H9 (cell line): ENCODE measurements around the gene PA2G4. TPM values are rescaled to one million over a fixed set of nuclear protein-coding genes. Genes with fewer than 3 reads are reported as not detected.
"Not testable (repeated sequence)": the region's sequence is repeated elsewhere in the genome, so short reads cannot be mapped to it uniquely, and the experiment has no call there.

Experiments
- DNase-seq: peaks from one replicate; pipeline ENCODE4 v3.0.0-alpha.2; 2017
- H2AFZ ChIP-seq: one replicate; pipeline ENCODE4 v1.6.1; 2013; ENCODE audit warnings: mild to moderate bottlenecking, low read length, control low read depth, moderate library complexity
- H2AK5ac ChIP-seq: 2 replicates; pipeline ENCODE4 v1.6.1; 2013; ENCODE audit warnings: low read length, control low read depth, mixed read lengths; ENCODE audit not compliant: insufficient read length
- H2BK120ac ChIP-seq: one replicate; pipeline ENCODE4 v1.6.1; 2013; ENCODE audit warnings: low read depth, mild to moderate bottlenecking, low read length, control low read depth, inconsistent platforms; ENCODE audit not compliant: poor library complexity, severe bottlenecking
- H2BK12ac ChIP-seq: 2 replicates; pipeline ENCODE4 v1.6.1; 2013; ENCODE audit warnings: low read length, control low read depth, mixed read lengths, low read depth; ENCODE audit not compliant: insufficient read length
- H2BK15ac ChIP-seq: 2 replicates; pipeline ENCODE4 v1.6.1; 2013; ENCODE audit warnings: low read depth, low read length, control low read depth
- H2BK20ac ChIP-seq: one replicate; pipeline ENCODE4 v1.6.1; 2013; ENCODE audit warnings: low read depth, mild to moderate bottlenecking, low read length, control low read depth, inconsistent platforms; ENCODE audit not compliant: poor library complexity, severe bottlenecking
- H2BK5ac ChIP-seq: 2 replicates; pipeline ENCODE4 v1.6.1; 2013; ENCODE audit warnings: low read length, control low read depth, mixed read lengths; ENCODE audit not compliant: insufficient read length
- H3K14ac ChIP-seq: 2 replicates; pipeline ENCODE4 v1.6.1; 2013; ENCODE audit warnings: low read length, control low read depth; ENCODE audit not compliant: insufficient read depth
- H3K18ac ChIP-seq: 2 replicates; pipeline ENCODE4 v1.6.1; 2013; ENCODE audit warnings: low read depth, mild to moderate bottlenecking, mixed read lengths, low read length, control low read depth; ENCODE audit not compliant: insufficient read length
- H3K23ac ChIP-seq: 2 replicates; pipeline ENCODE4 v1.6.1; 2013; ENCODE audit warnings: low read length, control low read depth, mixed read lengths, low read depth; ENCODE audit not compliant: insufficient read length
- H3K23me2 ChIP-seq: 2 replicates; pipeline ENCODE4 v1.6.1; 2013; ENCODE audit warnings: low read depth, mild to moderate bottlenecking, mixed read lengths, low read length, control low read depth; ENCODE audit not compliant: insufficient read length, poor library complexity, severe bottlenecking
- H3K27ac ChIP-seq: 2 replicates; pipeline ENCODE4 v1.5.1; 2013; ENCODE audit warnings: low read length, control low read depth, mixed read lengths, low read depth; ENCODE audit not compliant: insufficient read length
- H3K27me3 ChIP-seq: 2 replicates; pipeline ENCODE4 v1.6.1; 2013; ENCODE audit warnings: low read length, control low read depth, inconsistent platforms; ENCODE audit not compliant: insufficient read depth
- H3K4ac ChIP-seq: 2 replicates; pipeline ENCODE4 v1.6.1; 2013; ENCODE audit warnings: low read depth, mild to moderate bottlenecking, control low read depth, inconsistent platforms, low read length, moderate library complexity
- H3K4me1 ChIP-seq: 2 replicates; pipeline ENCODE4 v1.6.1; 2013; ENCODE audit warnings: low read length, control low read depth, inconsistent platforms; ENCODE audit not compliant: insufficient read depth
- H3K4me2 ChIP-seq: 2 replicates; pipeline ENCODE4 v1.6.1; 2013; ENCODE audit warnings: low read length, control low read depth, mixed read lengths; ENCODE audit not compliant: insufficient read length, insufficient read depth
- H3K56ac ChIP-seq: 2 replicates; pipeline ENCODE4 v1.6.1; 2013; ENCODE audit warnings: low read depth, mild to moderate bottlenecking, mixed read lengths, low read length, control low read depth; ENCODE audit not compliant: insufficient read length
- H3K79me1 ChIP-seq: 2 replicates; pipeline ENCODE4 v1.6.1; 2013; ENCODE audit warnings: low read depth, mild to moderate bottlenecking, moderate library complexity, low read length, control low read depth, inconsistent platforms; ENCODE audit not compliant: insufficient read depth, poor library complexity, severe bottlenecking
- H3K79me2 ChIP-seq: 2 replicates; pipeline ENCODE4 v1.6.1; 2013; ENCODE audit warnings: low read length, control low read depth, inconsistent platforms; ENCODE audit not compliant: insufficient read depth
- H3K9ac ChIP-seq: 2 replicates; pipeline ENCODE4 v1.6.1; 2013; ENCODE audit warnings: low read length, control low read depth, mixed read lengths; ENCODE audit not compliant: insufficient read length; ENCODE audit errors: extremely low read depth
- H3K9me3 ChIP-seq: one replicate; pipeline ENCODE4 v1.6.1; 2013; ENCODE audit warnings: low read depth, low read length, inconsistent platforms; ENCODE audit not compliant: control insufficient read depth
- H3T11ph ChIP-seq: one replicate; pipeline ENCODE4 v1.6.1; 2013; ENCODE audit warnings: mild to moderate bottlenecking, low read length, control low read depth, inconsistent platforms
- H4K20me1 ChIP-seq: one replicate; pipeline ENCODE4 v1.6.1; 2013; ENCODE audit not compliant: control insufficient read depth, insufficient read length, insufficient read depth
- H4K5ac ChIP-seq: 2 replicates; pipeline ENCODE4 v1.6.1; 2013; ENCODE audit warnings: low read depth, mild to moderate bottlenecking, mixed read lengths, low read length, control low read depth; ENCODE audit not compliant: insufficient read length
- H4K8ac ChIP-seq: replicated peaks from 2 replicates; pipeline ENCODE4 v1.6.1; 2013; ENCODE audit warnings: low read length, control low read depth, mixed read lengths, low read depth; ENCODE audit not compliant: insufficient read length
- H4K91ac ChIP-seq: 2 replicates; pipeline ENCODE4 v1.6.1; 2013; ENCODE audit warnings: low read depth, mild to moderate bottlenecking, moderate library complexity, mixed read lengths, low read length, control low read depth; ENCODE audit not compliant: insufficient read length
- H3K27ac Mint-ChIP-seq, 3 experiments: 2 replicates in 2 of 3; 3 replicates in 1 of 3; pipeline ENCODE4 v1.8.0; 2020 to 2021; ENCODE audit warnings: mixed read lengths in 3 of 3, mild to moderate bottlenecking in 1 of 3, moderate library complexity in 1 of 3
- H3K27me3 Mint-ChIP-seq: 2 replicates; pipeline ENCODE4 v1.8.0; 2021; ENCODE audit warnings: low read depth, mild to moderate bottlenecking, moderate library complexity, mixed read lengths
- H3K36me3 Mint-ChIP-seq, 3 experiments: 2 replicates in 2 of 3; 3 replicates in 1 of 3; pipeline ENCODE4 v1.8.0; 2020 to 2021; ENCODE audit warnings: low read depth in 3 of 3, mixed read lengths in 3 of 3; ENCODE audit not compliant: insufficient read depth in 1 of 3
- H3K4me1 Mint-ChIP-seq, 2 experiments: 2 replicates each; pipeline ENCODE4 v1.8.0; 2020; ENCODE audit warnings: mixed read lengths in 2 of 2
- H3K4me3 Mint-ChIP-seq, 2 experiments: 2 replicates in 1 of 2; 3 replicates in 1 of 2; pipeline ENCODE4 v1.8.0; 2020 to 2021; ENCODE audit warnings: mild to moderate bottlenecking in 2 of 2, mixed read lengths in 2 of 2, moderate library complexity in 1 of 2
- H3K9me3 Mint-ChIP-seq, 2 experiments: 2 replicates in 1 of 2; 3 replicates in 1 of 2; pipeline ENCODE4 v1.8.0; 2020; ENCODE audit warnings: mild to moderate bottlenecking in 2 of 2, mixed read lengths in 2 of 2, moderate library complexity in 1 of 2
- WGBS: extraction: QIAGEN DNeasy Blood & Tissue Kit; methylation state at CpG from one replicate; pipeline ENCODE4 v1.1.7; 2013; ENCODE audit warnings: missing lambda C conversion rate, low lambda C conversion rate, mixed read lengths; ENCODE audit not compliant: insufficient read length; ENCODE audit errors: extremely low coverage; 5-methylcytosine and 5-hydroxymethylcytosine counted together
- total RNA-seq: library from RNA; stranded (reverse); gene quantifications from 2 replicates; pipeline ENCODE4 v1.2.1, GENCODE V29; 2021
- TF ChIP-seq, protein P1 (sequence below): fragments of 200-600 bp; sonication (generic); conservative IDR thresholded peaks from 3 replicates; pipeline ENCODE4 v1.8.0; 2021; ENCODE audit warnings: antibody characterized with exemption, mild to moderate bottlenecking

Gene PA2G4
- total RNA-seq, 1 experiment from 2014 or later = 248 TPM

GRCh38 chr12:56116267-56117081 is 12.1 kb downstream of the PA2G4 start, which contains the start of gene RPL41:
Gene RPL41 (plus strand): TSS chr12:56116633.
- peak; percentile 95 for DNase-seq
- no peaks in the 10 kb centered on the region for H3K9me3 ChIP-seq
- H2BK12ac ChIP-seq = peak within 1 kb of the TSS; percentile 64
- H4K5ac ChIP-seq = peak within 1 kb of the TSS; percentile 100
- H3T11ph ChIP-seq = peak within 1 kb of the TSS; percentile 81
- H3K9me3 Mint-ChIP-seq = peaks cover 3 to 7% of the 10 kb centered on the region in 2 experiments; a peak in 2 of 5 replicates
- H3K4me2 ChIP-seq = peak within 1 kb of the TSS; percentile 78
- H2BK120ac ChIP-seq = no peak within 1 kb of the TSS
- TF ChIP-seq, protein P1, sequence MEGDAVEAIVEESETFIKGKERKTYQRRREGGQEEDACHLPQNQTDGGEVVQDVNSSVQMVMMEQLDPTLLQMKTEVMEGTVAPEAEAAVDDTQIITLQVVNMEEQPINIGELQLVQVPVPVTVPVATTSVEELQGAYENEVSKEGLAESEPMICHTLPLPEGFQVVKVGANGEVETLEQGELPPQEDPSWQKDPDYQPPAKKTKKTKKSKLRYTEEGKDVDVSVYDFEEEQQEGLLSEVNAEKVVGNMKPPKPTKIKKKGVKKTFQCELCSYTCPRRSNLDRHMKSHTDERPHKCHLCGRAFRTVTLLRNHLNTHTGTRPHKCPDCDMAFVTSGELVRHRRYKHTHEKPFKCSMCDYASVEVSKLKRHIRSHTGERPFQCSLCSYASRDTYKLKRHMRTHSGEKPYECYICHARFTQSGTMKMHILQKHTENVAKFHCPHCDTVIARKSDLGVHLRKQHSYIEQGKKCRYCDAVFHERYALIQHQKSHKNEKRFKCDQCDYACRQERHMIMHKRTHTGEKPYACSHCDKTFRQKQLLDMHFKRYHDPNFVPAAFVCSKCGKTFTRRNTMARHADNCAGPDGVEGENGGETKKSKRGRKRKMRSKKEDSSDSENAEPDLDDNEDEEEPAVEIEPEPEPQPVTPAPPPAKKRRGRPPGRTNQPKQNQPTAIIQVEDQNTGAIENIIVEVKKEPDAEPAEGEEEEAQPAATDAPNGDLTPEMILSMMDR = no peak
- peaks cover 3% of the 10 kb centered on the region; the same call in 1 of the 2 replicates for H3K79me2 ChIP-seq
- peak within 1 kb of the TSS; percentile 68 for H2AK5ac ChIP-seq
- peaks cover 8% of the 10 kb centered on the region for H3K23me2 ChIP-seq
- peak within 1 kb of the TSS; percentile 98 for H3K18ac ChIP-seq
- H3K27ac Mint-ChIP-seq = peak within 1 kb of the TSS; percentile 99 to 100 (median 100)
- peak within 1 kb of the TSS; percentile 96; the same call in 1 of the 2 replicates for H3K14ac ChIP-seq
- H3K4me3 Mint-ChIP-seq = peak within 1 kb of the TSS; percentile 97 to 98
- H4K91ac ChIP-seq = no peak within 1 kb of the TSS
- no peak within 1 kb of the TSS for H2BK20ac ChIP-seq
- H3K4me1 Mint-ChIP-seq = peaks cover 25 to 27% of the 10 kb centered on the region in 2 experiments
- no CpG with 5 or more reads among the region's 34 CpGs for WGBS
- no peaks in the 10 kb centered on the region for H3K27me3 ChIP-seq
- H2BK5ac ChIP-seq = peak within 1 kb of the TSS; percentile 75
- H3K4me1 ChIP-seq = no peaks in the 10 kb centered on the region; the same call in 1 of the 2 replicates
- peak within 1 kb of the TSS; percentile 91 for H3K23ac ChIP-seq
- H3K79me1 ChIP-seq = no peaks in the 10 kb centered on the region
- peak within 1 kb of the TSS; percentile 97 for H3K27ac ChIP-seq
- peak within 1 kb of the TSS; percentile 96 for H2AFZ ChIP-seq
- H3K36me3 Mint-ChIP-seq = peaks cover 50 to 63% (median 54%) of the 10 kb centered on the region in 3 experiments
- peak within 1 kb of the TSS; percentile 23; the same call in 1 of the 2 replicates for H3K4ac ChIP-seq
- H3K56ac ChIP-seq = peak within 1 kb of the TSS; percentile 99
- H4K20me1 ChIP-seq = no peaks in the 10 kb centered on the region
- H4K8ac ChIP-seq = peak within 1 kb of the TSS; percentile 94
- peaks cover 2% of the 10 kb centered on the region; the same call in 1 of the 2 replicates for H3K27me3 Mint-ChIP-seq
- H2BK15ac ChIP-seq = 0 out of 2 replicates have a peak within 1 kb of the TSS, but pooled peaks have one; percentile 38
- peak within 1 kb of the TSS; percentile 100 for H3K9ac ChIP-seq

DNA sequence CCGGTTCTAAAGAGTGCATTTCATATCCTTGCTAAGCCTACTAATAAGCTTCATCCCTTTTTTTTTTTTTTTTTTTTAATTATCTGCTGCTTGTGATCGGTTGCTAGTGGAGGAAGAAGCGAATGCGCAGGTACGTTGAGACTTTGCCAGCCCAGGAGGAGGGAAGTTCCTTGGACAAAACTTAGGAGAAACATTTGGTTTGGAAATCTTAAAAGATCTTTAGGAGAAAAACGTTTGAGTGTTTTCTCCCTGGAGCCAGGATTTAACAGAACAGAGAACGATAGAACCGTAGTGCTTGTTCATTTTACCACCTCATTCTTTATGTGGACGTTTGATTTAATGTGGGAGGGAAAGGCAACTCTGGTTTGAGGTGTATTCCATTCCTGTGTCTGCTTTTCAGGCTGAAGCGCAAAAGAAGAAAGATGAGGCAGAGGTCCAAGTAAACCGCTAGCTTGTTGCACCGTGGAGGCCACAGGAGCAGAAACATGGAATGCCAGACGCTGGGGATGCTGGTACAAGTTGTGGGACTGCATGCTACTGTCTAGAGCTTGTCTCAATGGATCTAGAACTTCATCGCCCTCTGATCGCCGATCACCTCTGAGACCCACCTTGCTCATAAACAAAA is 12.8 kb downstream of the PA2G4 start:
- not testable (repeated sequence) for H3K79me1 ChIP-seq, H2AK5ac ChIP-seq, H3K27me3 Mint-ChIP-seq, H4K20me1 ChIP-seq, H2BK120ac ChIP-seq, H4K91ac ChIP-seq, H2BK20ac ChIP-seq, H3T11ph ChIP-seq, H3K9me3 ChIP-seq, H3K79me2 ChIP-seq, DNase-seq, H3K23me2 ChIP-seq, H3K4me1 ChIP-seq, H2BK12ac ChIP-seq, H3K9me3 Mint-ChIP-seq, H3K27me3 ChIP-seq, H2BK15ac ChIP-seq, H2AFZ ChIP-seq
- Histone ChIP-seq H3K27ac (peak overlapping the region; percentile 97), H3K14ac (peak overlapping the region; percentile 66; the same call in 1 of the 2 replicates), H4K5ac (peak overlapping the region; percentile 100), H3K56ac (peak overlapping the region; percentile 99), H3K18ac (peak overlapping the region; percentile 98), H4K8ac (peak overlapping the region; percentile 94), H2BK5ac (peak overlapping the region; percentile 75), H3K4me2 (peak overlapping the region; percentile 78), H3K9ac (peak overlapping the region; percentile 100), H3K4ac (peak overlapping the region; percentile 23; the same call in 1 of the 2 replicates), H3K23ac (peak overlapping the region; percentile 91)
- H3K36me3 Mint-ChIP-seq = peaks cover 45 to 63% (median 55%) of the 10 kb centered on the region in 3 experiments
- peaks cover 25 to 27% of the 10 kb centered on the region in 2 experiments for H3K4me1 Mint-ChIP-seq
- H3K27ac Mint-ChIP-seq = peak overlapping the region; percentile 99 to 100 (median 100)
- WGBS = no CpG with 5 or more reads among the region's 16 CpGs
- peak overlapping the region; percentile 97 to 98 for H3K4me3 Mint-ChIP-seq
